ENCODE results near the gene SIX2. TPM values are rescaled to one million over a fixed set of nuclear protein-coding genes. Genes with fewer than 3 reads are reported as not detected.

SIX2 gene
- total and polyA plus RNA-seq, 2 donors (not counting 1 experiment from before 2014, with no cell fraction given) = not detected

DNA sequence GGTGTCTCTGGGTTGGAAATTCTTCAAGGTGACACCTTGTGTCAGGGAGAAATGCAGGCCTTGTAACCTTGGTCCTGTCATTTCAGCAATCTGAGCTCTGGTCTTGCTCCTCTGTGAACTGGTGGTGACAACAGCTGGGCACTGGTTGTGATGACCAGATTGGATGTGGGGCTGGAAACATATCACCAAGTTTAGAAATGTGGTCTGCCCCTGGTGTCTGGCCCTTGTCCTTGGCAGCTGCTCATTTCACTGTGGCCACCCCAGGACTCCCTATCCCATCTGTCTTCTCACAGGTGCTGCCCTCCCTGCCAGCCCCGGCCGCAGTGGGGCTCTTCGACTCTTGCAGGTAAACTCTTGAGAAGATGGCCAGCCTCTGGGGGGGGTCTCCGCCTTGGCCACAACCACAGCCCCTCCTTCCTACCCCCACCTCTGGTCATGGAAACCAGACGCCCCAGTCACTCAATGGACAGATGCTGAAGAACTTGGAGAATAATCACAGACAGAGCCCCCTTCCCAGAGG lies 47.0 kb downstream of the SIX2 start:
- ChIA-PET POLR2A (no interaction called here), CTCF (no interaction called here)
- no peak overlapping the region for H3K4me3 Mint-ChIP-seq
- Histone ChIP-seq H2AFZ (ENCODE audit: insufficient read depth, low read depth, low read length, poor library complexity, severe bottlenecking) (no peak overlapping the region), H3K79me2 (ENCODE audit: control insufficient read depth, insufficient read depth, low read length) (no peaks in the 10 kb centered on the region), H3K4me2 (replicated peaks; ENCODE audit: low read depth, low read length, poor library complexity, severe bottlenecking) (no peak overlapping the region), H3K9ac (ENCODE audit: low read length) (no peak overlapping the region), H3K4me1 (ENCODE audit: control insufficient read depth in 2 of 2, insufficient read depth in 2 of 2, low read length in 2 of 2) (no peaks in the 10 kb centered on the region), H3K27me3 (replicated peaks in 1 of 4; ENCODE audit: control extremely low read depth in 1 of 4, control insufficient read depth in 3 of 4, insufficient read depth in 4 of 4, low read length in 3 of 4) (peaks cover 0 to 23% (median 7%) of the 10 kb centered on the region in 4 experiments), H3K9me3 (ENCODE audit: control extremely low read depth in 1 of 3, control insufficient read depth in 2 of 3, insufficient read depth in 1 of 3, low read length in 2 of 3) (peaks cover 0 to 3% (median 0%) of the 10 kb centered on the region in 3 donors), H4K20me1 (ENCODE audit: control insufficient read depth, insufficient read depth, low read length, poor library complexity, severe bottlenecking) (no peaks in the 10 kb centered on the region), H3K4me3 (ENCODE audit: control extremely low read depth in 1 of 5, extremely low read depth in 1 of 5, insufficient read depth in 1 of 5, low read depth in 2 of 5, low read length in 4 of 5) (no peak overlapping the region), H3K36me3 (replicated peaks in 1 of 2; ENCODE audit: control extremely low read depth in 1 of 2, control insufficient read depth in 1 of 2, extremely low read depth in 1 of 2, insufficient read depth in 2 of 2, low read length in 1 of 2) (no peaks in the 10 kb centered on the region), H3K27ac (ENCODE audit: low read length in 2 of 2) (no peak overlapping the region)
- DNase-seq (no peak), ATAC-seq (ENCODE audit: low read depth) (no peak)
- TF ChIP-seq, protein P1, sequence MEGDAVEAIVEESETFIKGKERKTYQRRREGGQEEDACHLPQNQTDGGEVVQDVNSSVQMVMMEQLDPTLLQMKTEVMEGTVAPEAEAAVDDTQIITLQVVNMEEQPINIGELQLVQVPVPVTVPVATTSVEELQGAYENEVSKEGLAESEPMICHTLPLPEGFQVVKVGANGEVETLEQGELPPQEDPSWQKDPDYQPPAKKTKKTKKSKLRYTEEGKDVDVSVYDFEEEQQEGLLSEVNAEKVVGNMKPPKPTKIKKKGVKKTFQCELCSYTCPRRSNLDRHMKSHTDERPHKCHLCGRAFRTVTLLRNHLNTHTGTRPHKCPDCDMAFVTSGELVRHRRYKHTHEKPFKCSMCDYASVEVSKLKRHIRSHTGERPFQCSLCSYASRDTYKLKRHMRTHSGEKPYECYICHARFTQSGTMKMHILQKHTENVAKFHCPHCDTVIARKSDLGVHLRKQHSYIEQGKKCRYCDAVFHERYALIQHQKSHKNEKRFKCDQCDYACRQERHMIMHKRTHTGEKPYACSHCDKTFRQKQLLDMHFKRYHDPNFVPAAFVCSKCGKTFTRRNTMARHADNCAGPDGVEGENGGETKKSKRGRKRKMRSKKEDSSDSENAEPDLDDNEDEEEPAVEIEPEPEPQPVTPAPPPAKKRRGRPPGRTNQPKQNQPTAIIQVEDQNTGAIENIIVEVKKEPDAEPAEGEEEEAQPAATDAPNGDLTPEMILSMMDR (IDR thresholded peaks at IDR 0.05) = no peak
- TF ChIP-seq EZH2 (IDR thresholded peaks at IDR 0.05; ENCODE audit: borderline replicate concordance, insufficient read depth, low read depth, low read length, poor library complexity, severe bottlenecking) = no peak
- H3K4me1 Mint-ChIP-seq = no peaks in the 10 kb centered on the region
- 100% methylated on average over 3 of the region's 5 CpGs for WGBS (ENCODE audit: insufficient coverage)
- intact Hi-C loops (cut with micrococcal nuclease) = no loop called here
- H3K27ac Mint-ChIP-seq = no peak overlapping the region
- H3K27me3 Mint-ChIP-seq = peaks cover 64% of the 10 kb centered on the region
- no peaks in the 10 kb centered on the region for H3K9me3 Mint-ChIP-seq (ENCODE audit: insufficient read depth)

DNA sequence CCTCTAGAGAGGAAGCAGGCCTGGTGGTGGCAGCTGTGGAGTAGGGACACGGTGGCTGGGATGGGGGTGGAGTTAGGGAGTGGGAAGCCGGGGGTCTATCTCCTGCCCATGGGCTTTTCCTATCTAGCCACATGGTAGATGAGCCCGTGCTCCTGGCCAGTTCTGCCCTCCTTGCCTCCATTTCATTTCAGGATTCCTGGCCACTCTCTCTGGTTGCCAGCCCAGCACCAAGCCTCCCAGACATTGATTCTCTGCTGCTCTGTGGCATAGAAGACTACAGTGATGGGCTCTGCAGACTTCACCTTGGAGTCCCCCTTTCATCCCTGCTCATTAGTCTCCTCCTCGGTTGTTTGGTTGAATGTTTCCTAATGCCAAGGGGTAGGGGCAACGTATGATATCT lies 48.4 kb downstream of the SIX2 start:
- Histone ChIP-seq H3K36me3 (replicated peaks in 1 of 2; ENCODE audit: control extremely low read depth in 1 of 2, control insufficient read depth in 1 of 2, extremely low read depth in 1 of 2, insufficient read depth in 2 of 2, low read length in 1 of 2) (no peaks in the 10 kb centered on the region), H3K27ac (ENCODE audit: low read length in 2 of 2) (no peak overlapping the region), H3K4me3 (ENCODE audit: control extremely low read depth in 1 of 5, extremely low read depth in 1 of 5, insufficient read depth in 1 of 5, low read depth in 2 of 5, low read length in 4 of 5) (no peak overlapping the region), H3K4me1 (ENCODE audit: control insufficient read depth in 2 of 2, insufficient read depth in 2 of 2, low read length in 2 of 2) (peaks cover 1 to 2% of the 10 kb centered on the region in 2 donors), H4K20me1 (ENCODE audit: control insufficient read depth, insufficient read depth, low read length, poor library complexity, severe bottlenecking) (no peaks in the 10 kb centered on the region), H3K9ac (ENCODE audit: low read length) (no peak overlapping the region), H3K4me2 (replicated peaks; ENCODE audit: low read depth, low read length, poor library complexity, severe bottlenecking) (no peak overlapping the region), H3K9me3 (ENCODE audit: control extremely low read depth in 1 of 3, control insufficient read depth in 2 of 3, insufficient read depth in 1 of 3, low read length in 2 of 3) (peaks cover 0 to 3% (median 0%) of the 10 kb centered on the region in 3 donors), H2AFZ (ENCODE audit: insufficient read depth, low read depth, low read length, poor library complexity, severe bottlenecking) (no peak overlapping the region), H3K79me2 (ENCODE audit: control insufficient read depth, insufficient read depth, low read length) (no peaks in the 10 kb centered on the region), H3K27me3 (replicated peaks in 1 of 4; ENCODE audit: control extremely low read depth in 1 of 4, control insufficient read depth in 3 of 4, insufficient read depth in 4 of 4, low read length in 3 of 4) (peaks cover 0 to 28% (median 7%) of the 10 kb centered on the region in 4 experiments)
- peaks cover 1% of the 10 kb centered on the region for H3K4me1 Mint-ChIP-seq
- ChIA-PET POLR2A (interaction anchor here (0.6 kb wide), 1 partner anchor 711 kb away, joined by 6 read pairs; no protein-coding TSS in a partner anchor), CTCF (interaction anchor here (7.5 kb wide), 1 partner anchor 479 kb away, joined by 203 read pairs; no protein-coding TSS in a partner anchor)
- WGBS (ENCODE audit: insufficient coverage) = 50% methylated on average over 1 of the region's 5 CpGs
- no peak overlapping the region for H3K4me3 Mint-ChIP-seq
- TF ChIP-seq, protein P1 (IDR thresholded peaks at IDR 0.05) = no peak
- TF ChIP-seq EZH2 (IDR thresholded peaks at IDR 0.05; ENCODE audit: borderline replicate concordance, insufficient read depth, low read depth, low read length, poor library complexity, severe bottlenecking) = no peak
- intact Hi-C loops (cut with micrococcal nuclease) = no loop called here
- peaks cover 66% of the 10 kb centered on the region for H3K27me3 Mint-ChIP-seq
- H3K27ac Mint-ChIP-seq = no peak overlapping the region
- DNase-seq (no peak), ATAC-seq (ENCODE audit: low read depth) (no peak)
- H3K9me3 Mint-ChIP-seq (ENCODE audit: insufficient read depth) = no peaks in the 10 kb centered on the region
